ENCODE data around the gene RNF183.

Gene RNF183

GRCh38 chr9:113302792-113303418 is at the start of gene RNF183:
Gene RNF183 (minus strand): TSS chr9:113303376. CDS start chr9:113298184, 5,192 bp downstream.
- no peak for DNase-seq (ENCODE audit: low read depth)

- DNase-seq (ENCODE audit: low read depth): no peak
These were observed 49.2 kb upstream of the RNF183 start for GRCh38 chr9:113352411-113352810.

GRCh38 chr9:113352006-113352405 is 48.8 kb upstream of the RNF183 start:
- DNase-seq (ENCODE audit: low read depth): no peak

- no peak for DNase-seq (ENCODE audit: low read depth)
These were observed 47.8 kb upstream of the RNF183 start for GRCh38 chr9:113350937-113351336.

- DNase-seq (ENCODE audit: low read depth): no peak
These were observed 47.0 kb upstream of the RNF183 start for GRCh38 chr9:113350107-113350661.

- no peak for DNase-seq (ENCODE audit: low read depth)
These were observed 46.4 kb upstream of the RNF183 start, which contains the start of gene BSPRY for GRCh38 chr9:113349445-113350094. Gene BSPRY (plus strand): TSS chr9:113349541. CDS start chr9:113349580, 39 bp downstream.

- DNase-seq (ENCODE audit: low read depth): no peak
These were observed 45.9 kb upstream of the RNF183 start for GRCh38 chr9:113349066-113349444.

- DNase-seq (ENCODE audit: low read depth): no peak
These were observed 45.3 kb upstream of the RNF183 start for GRCh38 chr9:113348437-113348836.

- DNase-seq (ENCODE audit: low read depth): no peak
These were observed 42.5 kb upstream of the RNF183 start for GRCh38 chr9:113345671-113346070.

GRCh38 chr9:113345190-113345589 is 42.0 kb upstream of the RNF183 start:
- no peak for DNase-seq (ENCODE audit: low read depth)

- no peak for DNase-seq (ENCODE audit: low read depth)
These were observed 40.6 kb upstream of the RNF183 start for GRCh38 chr9:113343732-113344231.

- no peak for DNase-seq (ENCODE audit: low read depth)
These were observed 38.7 kb upstream of the RNF183 start for GRCh38 chr9:113341712-113342410.

- peak; percentile 58 for DNase-seq (ENCODE audit: low read depth)
These were observed 37.0 kb upstream of the RNF183 start, which contains the start of gene WDR31 for GRCh38 chr9:113340011-113340699. Gene WDR31 (minus strand): TSS chr9:113340275. CDS start chr9:113332022, 8,253 bp downstream.

GRCh38 chr9:113337714-113338113 is 34.5 kb upstream of the RNF183 start:
- no peak for DNase-seq (ENCODE audit: low read depth)

- DNase-seq (ENCODE audit: low read depth): no peak
These were observed 28.6 kb upstream of the RNF183 start for GRCh38 chr9:113331780-113332179.

GRCh38 chr9:113328045-113328782 is 25.0 kb upstream of the RNF183 start:
- no peak for DNase-seq (ENCODE audit: low read depth)

GRCh38 chr9:113326230-113326629 is 23.1 kb upstream of the RNF183 start:
- DNase-seq (ENCODE audit: low read depth): no peak

GRCh38 chr9:113322671-113323070 is 19.5 kb upstream of the RNF183 start:
- no peak for DNase-seq (ENCODE audit: low read depth)

GRCh38 chr9:113320051-113320450 is 16.9 kb upstream of the RNF183 start:
- no peak for DNase-seq (ENCODE audit: low read depth)

GRCh38 chr9:113319054-113319453 is 15.9 kb upstream of the RNF183 start:
- DNase-seq (ENCODE audit: low read depth): no peak

GRCh38 chr9:113317777-113318176 is 14.6 kb upstream of the RNF183 start:
- DNase-seq (ENCODE audit: low read depth): no peak

Measured in HS-5 (cell line).